Activated CD8-positive, alpha-beta T cell treated with anti-CD3 and anti-CD28 coated beads for 36 hours (primary cell): ENCODE data around the gene RIPOR3. TPM values are rescaled to one million over a fixed set of nuclear protein-coding genes. Genes with fewer than 3 reads are reported as not detected.
"Not testable (repeated sequence)": the region's sequence is repeated elsewhere in the genome, so short reads cannot be mapped to it uniquely, and the experiment has no call there.

Experiments
- ATAC-seq: fragments of 200-7000 bp; cut with Tn5 transposase; one replicate; pipeline ENCODE4 v1.10.0; 2021; ENCODE audit warnings: mild to moderate bottlenecking, moderate library complexity
- CTCF ChIA-PET: fragments of 350-600 bp; sonication (Branson Sonifier 250); formaldehyde crosslinking; loops from one replicate; lab custom pipeline; 2021; ENCODE audit warnings: antibody characterized with exemption; lab: Charles Lee
- POLR2A ChIA-PET: fragments of 350-600 bp; sonication (Branson Sonifier 250); formaldehyde crosslinking; loops from one replicate; lab custom pipeline; 2021; ENCODE audit warnings: antibody characterized with exemption; lab: Charles Lee
- DNase-seq: peaks from one replicate; pipeline ENCODE4 v3.0.0-alpha.2; 2020
- H3K27ac Mint-ChIP-seq: one replicate; pipeline ENCODE4 v1.8.0; 2021; ENCODE audit warnings: mild to moderate bottlenecking, mixed read lengths
- H3K27me3 Mint-ChIP-seq: one replicate; pipeline ENCODE4 v1.8.0; 2021; ENCODE audit warnings: mixed read lengths
- H3K36me3 Mint-ChIP-seq: one replicate; pipeline ENCODE4 v1.8.0; 2021; ENCODE audit warnings: low read depth, mixed read lengths
- H3K4me1 Mint-ChIP-seq: one replicate; pipeline ENCODE4 v1.8.0; 2021; ENCODE audit warnings: low read depth, mixed read lengths
- H3K4me3 Mint-ChIP-seq: one replicate; pipeline ENCODE4 v1.8.0; 2021; ENCODE audit warnings: mild to moderate bottlenecking, moderate library complexity, mixed read lengths
- H3K9me3 Mint-ChIP-seq: one replicate; pipeline ENCODE4 v1.8.0; 2021; ENCODE audit warnings: mixed read lengths
- intact Hi-C: fragments of 100-400 bp; cut with micrococcal nuclease; formaldehyde crosslinking; loops from one replicate; pipeline ENCODE4 v1.10.0; 2022
- total RNA-seq, 2 experiments: library from RNA; stranded (reverse); gene quantifications; one replicate each; pipeline ENCODE4 v1.2.3, GENCODE V29; 2021
- TF ChIP-seq, protein P1 (sequence below): fragments of 200-600 bp; IDR thresholded peaks from one replicate; pipeline ENCODE4 v1.8.0; 2022; ENCODE audit warnings: antibody characterized with exemption, mild to moderate bottlenecking

Gene RIPOR3
- total RNA-seq, 2 experiments from 2014 or later = not detected

- no peak for ATAC-seq
- CTCF ChIA-PET = interaction anchor here (1.1 to 1.5 kb wide), 3 partner anchors 11 to 36 kb away, joined by 3 to 4 read pairs (median 3); no protein-coding TSS in a partner anchor
These were observed 66.9 kb downstream of the RIPOR3 start for GRCh38 chr20:50624351-50625016.

GRCh38 chr20:50621068-50621665 is 70.2 kb downstream of the RIPOR3 start:
- H3K27me3 Mint-ChIP-seq = no peaks in the 10 kb centered on the region
- H3K4me1 Mint-ChIP-seq = no peaks in the 10 kb centered on the region
- peaks cover 3% of the 10 kb centered on the region for H3K9me3 Mint-ChIP-seq
- no peak for DNase-seq
- ChIA-PET CTCF (interaction anchor here (1.6 kb wide), 1 partner anchor 14 kb away, joined by 5 read pairs; no protein-coding TSS in a partner anchor), POLR2A (interaction anchor here (0.7 kb wide), 1 partner anchor 327 kb away, joined by 3 read pairs; no protein-coding TSS in a partner anchor)
- H3K36me3 Mint-ChIP-seq = no peaks in the 10 kb centered on the region
- no peak for ATAC-seq
- no peak overlapping the region for H3K27ac Mint-ChIP-seq
- no peak overlapping the region for H3K4me3 Mint-ChIP-seq
- intact Hi-C loops = no loop called here
- TF ChIP-seq, protein P1, sequence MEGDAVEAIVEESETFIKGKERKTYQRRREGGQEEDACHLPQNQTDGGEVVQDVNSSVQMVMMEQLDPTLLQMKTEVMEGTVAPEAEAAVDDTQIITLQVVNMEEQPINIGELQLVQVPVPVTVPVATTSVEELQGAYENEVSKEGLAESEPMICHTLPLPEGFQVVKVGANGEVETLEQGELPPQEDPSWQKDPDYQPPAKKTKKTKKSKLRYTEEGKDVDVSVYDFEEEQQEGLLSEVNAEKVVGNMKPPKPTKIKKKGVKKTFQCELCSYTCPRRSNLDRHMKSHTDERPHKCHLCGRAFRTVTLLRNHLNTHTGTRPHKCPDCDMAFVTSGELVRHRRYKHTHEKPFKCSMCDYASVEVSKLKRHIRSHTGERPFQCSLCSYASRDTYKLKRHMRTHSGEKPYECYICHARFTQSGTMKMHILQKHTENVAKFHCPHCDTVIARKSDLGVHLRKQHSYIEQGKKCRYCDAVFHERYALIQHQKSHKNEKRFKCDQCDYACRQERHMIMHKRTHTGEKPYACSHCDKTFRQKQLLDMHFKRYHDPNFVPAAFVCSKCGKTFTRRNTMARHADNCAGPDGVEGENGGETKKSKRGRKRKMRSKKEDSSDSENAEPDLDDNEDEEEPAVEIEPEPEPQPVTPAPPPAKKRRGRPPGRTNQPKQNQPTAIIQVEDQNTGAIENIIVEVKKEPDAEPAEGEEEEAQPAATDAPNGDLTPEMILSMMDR = no peak

More at GRCh38 chr20:50624351-50625016, 66.9 kb downstream of the RIPOR3 start:
- POLR2A ChIA-PET = no interaction called here
- H3K27me3 Mint-ChIP-seq = no peaks in the 10 kb centered on the region
- peaks cover 3% of the 10 kb centered on the region for H3K9me3 Mint-ChIP-seq
- TF ChIP-seq, protein P1 = no peak
- no peaks in the 10 kb centered on the region for H3K36me3 Mint-ChIP-seq
- no peak for DNase-seq
- intact Hi-C loops = no loop called here
- no peaks in the 10 kb centered on the region for H3K4me1 Mint-ChIP-seq
- no peak overlapping the region for H3K27ac Mint-ChIP-seq
- H3K4me3 Mint-ChIP-seq = no peak overlapping the region

GRCh38 chr20:50620459-50620858 is 70.9 kb downstream of the RIPOR3 start:
- POLR2A ChIA-PET, H3K9me3 Mint-ChIP-seq, ATAC-seq, H3K4me1 Mint-ChIP-seq, intact Hi-C loops, H3K27ac Mint-ChIP-seq, CTCF ChIA-PET, H3K4me3 Mint-ChIP-seq, DNase-seq, H3K27me3 Mint-ChIP-seq, H3K36me3 Mint-ChIP-seq: not testable (repeated sequence)

GRCh38 chr20:50618537-50618936 is 72.8 kb downstream of the RIPOR3 start:
- intact Hi-C loops = no loop called here
- CTCF ChIA-PET = interaction anchor here (2.2 kb wide), 1 partner anchor 18 kb away, joined by 6 read pairs; no protein-coding TSS in a partner anchor
- TF ChIP-seq, protein P1 = no peak

DNA sequence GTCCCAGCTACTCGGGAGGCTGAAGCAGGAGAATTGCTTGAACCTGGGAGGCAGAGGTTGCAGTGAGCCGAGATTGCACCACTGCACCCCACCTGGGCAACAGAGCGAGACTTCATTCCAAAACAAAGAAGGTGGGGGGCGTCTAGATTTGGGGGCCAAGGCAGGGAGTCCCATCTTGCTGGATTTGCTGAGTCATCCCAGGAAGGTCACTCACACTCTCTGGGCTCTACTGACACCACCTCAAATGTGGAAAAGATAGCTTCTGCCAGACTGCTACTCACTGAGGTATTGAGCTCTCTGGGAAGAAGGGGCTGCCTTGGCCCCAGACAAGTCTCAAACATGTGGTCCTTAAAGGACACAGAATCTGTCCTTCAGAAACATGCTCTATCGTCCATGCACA is 74.3 kb downstream of the RIPOR3 start:
- Mint-ChIP-seq H3K9me3 (peaks cover 3% of the 10 kb centered on the region), H3K36me3 (no peaks in the 10 kb centered on the region), H3K4me3 (no peak overlapping the region), H3K4me1 (no peaks in the 10 kb centered on the region), H3K27ac (no peak overlapping the region), H3K27me3 (no peaks in the 10 kb centered on the region)
- ChIA-PET POLR2A (no interaction called here), CTCF (interaction anchor here (1.3 to 2.2 kb wide), 2 partner anchors 19 to 29 kb away, joined by 4 to 6 read pairs; no protein-coding TSS in a partner anchor)
- ATAC-seq (no peak), DNase-seq (no peak)
- intact Hi-C loops = no loop called here
- TF ChIP-seq, protein P1 = no peak

More at GRCh38 chr20:50618537-50618936, 72.8 kb downstream of the RIPOR3 start:
- Mint-ChIP-seq H3K27ac (no peak overlapping the region), H3K9me3 (peaks cover 3% of the 10 kb centered on the region), H3K4me1 (no peaks in the 10 kb centered on the region), H3K27me3 (no peaks in the 10 kb centered on the region), H3K36me3 (no peaks in the 10 kb centered on the region), H3K4me3 (no peak overlapping the region)
- ATAC-seq = no peak
- DNase-seq = no peak
- POLR2A ChIA-PET = no interaction called here
